Mucosa of descending colon (tissue), 3 donors: ENCODE measurements around the gene ATP8B3. TPM values are rescaled to one million over a fixed set of nuclear protein-coding genes. Genes with fewer than 3 reads are reported as not detected.
A peak's percentile ranks its signal among the peaks of the same experiment; 100 is the strongest.

Source experiments
- ATAC-seq: fragments of 200-7000 bp; cut with Tn5 transposase; one replicate; pipeline ENCODE4 v1.9.1; 2020; ENCODE audit warnings: mild to moderate bottlenecking, moderate library complexity
- DNase-seq, 3 donors: peaks; one replicate each; pipeline ENCODE4 v3.0.0-alpha.2; 2020
- H3K36me3 ChIP-seq: fragments of 200-600 bp; one replicate; pipeline ENCODE4 v1.8.0; 2021; ENCODE audit warnings: low read depth, mild to moderate bottlenecking
- H3K4me1 ChIP-seq: fragments of 200-600 bp; one replicate; pipeline ENCODE4 v1.8.0; 2021; ENCODE audit warnings: low read depth, mild to moderate bottlenecking
- H3K4me3 ChIP-seq: fragments of 200-600 bp; one replicate; pipeline ENCODE4 v1.8.0; 2021; ENCODE audit warnings: mild to moderate bottlenecking
- H3K9me3 ChIP-seq: fragments of 200-600 bp; one replicate; pipeline ENCODE4 v1.8.0; 2021; ENCODE audit warnings: mild to moderate bottlenecking
- CTCF ChIP-seq: fragments of 200-600 bp; IDR thresholded peaks from one replicate; pipeline ENCODE4 v1.8.0; 2022; ENCODE audit warnings: antibody characterized with exemption, mild to moderate bottlenecking
- intact Hi-C, 2 donors: fragments of 100-400 bp; cut with DNase I in 1 of 2; cut with micrococcal nuclease in 1 of 2; formaldehyde crosslinking; loops; one replicate each; pipeline versions ENCODE4 v1.11.0 to v1.11.1; 2022; cut with DNase I, micrococcal nuclease
- total RNA-seq, 3 donors: library from RNA; stranded (reverse); fragmentation: NEBNext Ultra II Directional in 2 of 3; extraction: Animal tissue kit (Norgen Biotek cat#: 25700) in 2 of 3; gene quantifications; one replicate each; pipeline versions ENCODE4 v1.2.1 to v1.2.4, GENCODE V29; 2021 to 2023
- donor health status: DM: no; HTN: no; CAD: no; lungs with moderate emphysema.
- donor health status: DM: no; HTN: no; CAD: no.
- donor health status: DM: no; HTN: yes; CAD: no.

ATP8B3 gene
- total RNA-seq, 3 donors from 2014 or later: 0.55 to 1.2 (median 0.80) TPM

- ATAC-seq (no peak), DNase-seq (no peak)
- no peaks in the 10 kb centered on the region for H3K36me3 ChIP-seq
- peaks cover 60% of the 10 kb centered on the region for H3K4me1 ChIP-seq
- no peak for TF ChIP-seq CTCF
- no peak overlapping the region for H3K4me3 ChIP-seq
- no peaks in the 10 kb centered on the region for H3K9me3 ChIP-seq
- intact Hi-C loops: no loop called here
Observed at GRCh38 chr19:1844513-1845124, 32.5 kb upstream of the ATP8B3 start.

- Histone ChIP-seq H3K4me1 (peaks cover 68% of the 10 kb centered on the region), H3K4me3 (no peak overlapping the region)
Observed at GRCh38 chr19:1843646-1844394, 31.7 kb upstream of the ATP8B3 start.

GRCh38 chr19:1843116-1843515 lies 31.0 kb upstream of the ATP8B3 start:
- H3K4me3 ChIP-seq: no peak overlapping the region
- intact Hi-C loops: no loop called here
- no peak for ATAC-seq
- no peaks in the 10 kb centered on the region for H3K9me3 ChIP-seq
- DNase-seq: no peak
- peaks cover 74% of the 10 kb centered on the region for H3K4me1 ChIP-seq
- no peaks in the 10 kb centered on the region for H3K36me3 ChIP-seq
- TF ChIP-seq CTCF: no peak

More at GRCh38 chr19:1843646-1844394, 31.7 kb upstream of the ATP8B3 start:
- intact Hi-C loops: no loop called here
- no peak for TF ChIP-seq CTCF
- ATAC-seq (no peak), DNase-seq (no peak)
- Histone ChIP-seq H3K36me3 (no peaks in the 10 kb centered on the region), H3K9me3 (no peaks in the 10 kb centered on the region)

GRCh38 chr19:1841209-1841924 lies 29.3 kb upstream of the ATP8B3 start:
- Histone ChIP-seq H3K4me3 (no peak overlapping the region), H3K9me3 (no peaks in the 10 kb centered on the region), H3K36me3 (no peaks in the 10 kb centered on the region), H3K4me1 (peaks cover 65% of the 10 kb centered on the region)
- ATAC-seq (no peak), DNase-seq (peak in 1 of 3 donors; percentile 56)
- intact Hi-C loops: no loop called here
- TF ChIP-seq CTCF: no peak

GRCh38 chr19:1840541-1841115 lies 28.6 kb upstream of the ATP8B3 start:
- TF ChIP-seq CTCF: no peak
- Histone ChIP-seq H3K4me1 (peaks cover 58% of the 10 kb centered on the region), H3K36me3 (no peaks in the 10 kb centered on the region), H3K9me3 (no peaks in the 10 kb centered on the region), H3K4me3 (no peak overlapping the region)
- DNase-seq (peak in 2 of 3 donors; percentile 36 to 67), ATAC-seq (peak; percentile 39)
- intact Hi-C loops: no loop called here
